ENCODE measurements around the gene ZP4.

Gene ZP4

DNA sequence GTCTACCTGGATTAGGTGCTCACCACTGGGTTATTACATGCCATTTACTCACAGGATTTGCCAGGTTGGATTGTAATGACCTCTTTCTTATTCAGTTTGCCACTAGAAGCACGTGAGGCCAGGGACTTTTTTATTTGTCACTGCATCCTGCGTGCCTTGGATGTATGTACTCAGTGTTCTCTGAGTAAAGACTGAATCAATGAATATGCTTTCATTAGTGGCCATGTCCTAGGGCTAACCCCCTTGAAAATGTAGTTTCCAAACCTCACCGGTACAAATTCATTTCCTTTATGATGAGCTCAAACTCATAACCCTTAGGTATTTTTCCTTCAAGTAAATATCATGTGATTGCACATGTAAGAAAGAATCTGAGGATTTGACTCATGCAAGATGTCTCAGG, 1.3 kb upstream of the ZP4 start:
- no peak overlapping the region for H3K4me3 Mint-ChIP-seq
- no peaks in the 10 kb centered on the region for H3K4me1 Mint-ChIP-seq (ENCODE audit: low read depth)
- H3K36me3 Mint-ChIP-seq (ENCODE audit: low read depth): no peaks in the 10 kb centered on the region
- no peaks in the 10 kb centered on the region for H3K27me3 Mint-ChIP-seq
- H3K27ac Mint-ChIP-seq: no peak overlapping the region
- H3K9me3 Mint-ChIP-seq: no peaks in the 10 kb centered on the region

DNA sequence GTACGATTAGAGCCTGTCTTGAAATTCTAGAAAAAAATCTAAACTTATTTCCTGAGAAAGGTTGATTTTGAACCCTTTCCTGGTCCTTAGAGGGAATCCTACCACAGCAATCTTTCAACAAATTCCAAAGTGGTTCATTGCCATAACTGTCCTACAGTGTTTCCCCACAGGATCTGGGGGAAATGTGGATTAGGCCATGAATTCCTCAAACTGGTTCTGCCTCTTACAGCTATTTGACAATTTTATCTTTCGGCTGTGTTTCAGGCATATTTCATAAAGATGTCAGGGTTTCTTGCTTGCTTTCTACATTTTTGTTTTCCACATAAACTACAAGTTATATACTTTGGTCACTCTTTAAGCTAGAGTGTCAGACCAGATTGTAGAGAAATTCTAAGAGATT, 544 bp upstream of the ZP4 start:
- no peaks in the 10 kb centered on the region for H3K4me1 Mint-ChIP-seq (ENCODE audit: low read depth)

DNA sequence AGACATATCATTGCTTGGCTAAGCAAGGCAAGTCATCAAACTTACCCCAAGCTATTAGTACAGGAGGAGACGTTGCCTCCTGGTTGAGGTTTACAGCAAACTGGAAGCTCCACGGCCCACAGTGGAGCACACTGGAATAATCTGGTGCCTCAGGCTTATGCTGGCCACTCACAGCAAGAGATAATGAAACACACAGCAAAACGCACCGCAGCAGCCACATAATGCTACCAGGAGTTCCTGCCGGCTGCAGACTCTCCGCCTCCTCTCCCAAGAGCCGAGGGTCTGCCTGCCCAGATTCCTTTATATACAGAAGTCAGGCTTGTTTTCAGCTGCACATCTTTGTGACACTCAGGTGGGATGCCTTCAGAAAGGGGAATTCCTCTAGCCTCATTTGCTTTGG, 306 bp downstream of the ZP4 start:
- H3K36me3 Mint-ChIP-seq (ENCODE audit: low read depth): no peaks in the 10 kb centered on the region
- no peak overlapping the region for H3K4me3 Mint-ChIP-seq
- H3K9me3 Mint-ChIP-seq: no peaks in the 10 kb centered on the region
- no peak overlapping the region for H3K27ac Mint-ChIP-seq
- no peaks in the 10 kb centered on the region for H3K27me3 Mint-ChIP-seq
- H3K4me1 Mint-ChIP-seq (ENCODE audit: low read depth): no peaks in the 10 kb centered on the region

More for the DNA sequence above, 544 bp upstream of the ZP4 start:
- H3K27me3 Mint-ChIP-seq: no peaks in the 10 kb centered on the region
- H3K27ac Mint-ChIP-seq: no peak overlapping the region
- no peaks in the 10 kb centered on the region for H3K36me3 Mint-ChIP-seq (ENCODE audit: low read depth)
- no peaks in the 10 kb centered on the region for H3K9me3 Mint-ChIP-seq
- no peak overlapping the region for H3K4me3 Mint-ChIP-seq

DNA sequence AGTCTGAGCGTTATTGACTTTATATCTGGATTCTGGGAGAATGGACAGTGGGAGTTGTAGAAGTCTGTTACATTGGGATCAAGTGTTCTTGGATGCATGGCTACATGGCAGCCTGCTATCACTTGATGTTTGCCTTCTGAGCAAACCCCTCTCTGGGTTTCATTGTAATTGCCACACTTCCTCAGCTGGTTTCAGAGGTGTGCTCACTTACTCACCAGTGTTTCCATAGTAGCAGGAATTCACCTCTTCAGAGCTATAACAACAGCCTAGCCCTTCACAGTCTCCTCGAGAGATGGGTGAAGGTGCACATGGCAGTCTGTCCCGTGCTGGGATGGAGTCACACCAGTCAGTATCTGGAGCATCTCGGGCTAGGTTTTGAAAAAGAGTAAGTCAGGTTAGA, 2.6 kb downstream of the ZP4 start:
- no peak overlapping the region for H3K27ac Mint-ChIP-seq
- H3K36me3 Mint-ChIP-seq (ENCODE audit: low read depth): no peaks in the 10 kb centered on the region
- no peaks in the 10 kb centered on the region for H3K4me1 Mint-ChIP-seq (ENCODE audit: low read depth)
- no peak overlapping the region for H3K4me3 Mint-ChIP-seq
- H3K9me3 Mint-ChIP-seq: peaks cover under 1% of the 10 kb centered on the region
- H3K27me3 Mint-ChIP-seq: no peaks in the 10 kb centered on the region

DNA sequence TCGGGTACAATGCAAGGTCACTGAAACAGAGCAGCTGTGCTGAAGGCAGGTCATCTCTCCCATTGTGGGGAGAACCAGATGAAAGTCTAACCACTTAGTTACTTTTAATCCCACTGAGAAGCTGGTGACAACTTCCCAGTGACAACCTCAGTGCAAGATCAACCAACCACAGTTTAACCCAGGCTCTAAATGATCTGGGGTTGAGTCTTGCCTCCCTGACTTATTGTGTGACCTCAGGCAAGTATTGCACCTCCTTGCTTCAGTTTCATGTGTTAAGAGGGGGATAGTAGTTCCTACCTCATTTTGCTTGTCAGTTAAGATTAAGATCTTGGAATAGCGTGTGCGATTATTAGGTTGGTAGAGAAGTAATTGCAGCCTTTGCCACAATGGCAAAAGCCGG, 3.2 kb downstream of the ZP4 start:
- H3K4me1 Mint-ChIP-seq (ENCODE audit: low read depth): no peaks in the 10 kb centered on the region
- H3K36me3 Mint-ChIP-seq (ENCODE audit: low read depth): no peaks in the 10 kb centered on the region
- H3K27ac Mint-ChIP-seq: no peak overlapping the region
- no peaks in the 10 kb centered on the region for H3K27me3 Mint-ChIP-seq
- H3K9me3 Mint-ChIP-seq: peaks cover 4% of the 10 kb centered on the region
- H3K4me3 Mint-ChIP-seq: no peak overlapping the region

DNA sequence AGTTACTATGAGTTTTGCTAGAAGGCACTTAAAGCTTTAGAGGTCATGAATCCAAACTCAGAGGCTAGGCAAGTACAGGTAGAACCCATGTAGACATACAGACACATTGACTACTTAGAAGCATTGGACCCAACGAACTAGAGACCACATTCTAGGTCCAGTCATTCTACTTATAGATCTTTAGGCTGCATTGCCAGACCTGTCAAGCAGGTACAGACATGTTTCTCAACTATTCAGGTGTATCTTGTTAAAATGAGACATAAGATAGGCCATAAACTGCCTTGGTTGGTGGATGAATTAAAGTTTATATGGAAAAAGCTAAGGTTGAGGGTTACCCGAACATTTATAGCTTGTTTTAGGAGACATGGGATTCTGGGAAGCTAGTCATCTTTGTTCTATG, 6.5 kb downstream of the ZP4 start:
- no peaks in the 10 kb centered on the region for H3K27me3 Mint-ChIP-seq
- no peaks in the 10 kb centered on the region for H3K36me3 Mint-ChIP-seq (ENCODE audit: low read depth)
- H3K9me3 Mint-ChIP-seq: peaks cover 4% of the 10 kb centered on the region
- no peak overlapping the region for H3K4me3 Mint-ChIP-seq
- H3K27ac Mint-ChIP-seq: no peak overlapping the region
- no peaks in the 10 kb centered on the region for H3K4me1 Mint-ChIP-seq (ENCODE audit: low read depth)

DNA sequence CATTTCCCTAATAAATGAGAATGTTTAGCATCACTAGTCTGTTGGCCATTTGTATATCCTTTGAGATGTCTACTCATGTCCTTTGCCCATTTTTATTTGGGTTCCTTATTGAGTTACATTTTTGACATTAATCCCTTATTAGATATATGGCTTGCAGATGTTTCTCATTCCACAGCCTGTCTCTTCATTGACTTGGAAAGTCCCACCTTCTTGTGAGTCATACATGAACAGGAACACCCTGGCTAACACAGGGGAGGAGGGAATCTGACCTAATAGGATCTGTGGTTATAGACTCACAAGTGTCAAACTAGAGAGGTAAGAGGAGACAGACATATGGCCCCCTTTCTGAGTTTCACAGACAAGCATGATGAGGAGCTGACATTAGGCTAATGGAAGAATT, 11.5 kb downstream of the ZP4 start:
- H3K9me3 Mint-ChIP-seq: peaks cover 4% of the 10 kb centered on the region
- H3K27ac Mint-ChIP-seq: no peak overlapping the region
- H3K27me3 Mint-ChIP-seq: no peaks in the 10 kb centered on the region
- H3K4me1 Mint-ChIP-seq (ENCODE audit: low read depth): no peaks in the 10 kb centered on the region
- H3K4me3 Mint-ChIP-seq: no peak overlapping the region
- no peaks in the 10 kb centered on the region for H3K36me3 Mint-ChIP-seq (ENCODE audit: low read depth)

DNA sequence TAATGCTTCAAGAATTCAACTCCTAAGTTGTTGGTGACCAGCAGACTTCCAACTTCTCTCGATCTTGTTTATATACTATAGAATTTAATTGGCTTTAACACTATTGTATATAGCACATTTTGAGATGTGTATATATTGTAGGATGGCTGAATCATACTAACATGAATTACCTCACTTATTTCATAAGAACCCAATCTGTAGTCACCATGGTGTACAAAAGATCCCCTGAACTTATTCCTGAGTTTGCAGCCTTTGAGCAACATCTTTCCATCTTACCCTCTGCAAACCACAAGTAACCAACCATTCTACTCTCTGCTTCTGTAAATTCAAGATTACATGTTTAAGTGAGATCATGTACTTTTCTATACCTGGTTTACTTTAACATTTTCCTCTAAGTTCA, 12.3 kb downstream of the ZP4 start:
- Mint-ChIP-seq H3K27me3 (no peaks in the 10 kb centered on the region), H3K36me3 (ENCODE audit: low read depth) (no peaks in the 10 kb centered on the region), H3K27ac (no peak overlapping the region)

DNA sequence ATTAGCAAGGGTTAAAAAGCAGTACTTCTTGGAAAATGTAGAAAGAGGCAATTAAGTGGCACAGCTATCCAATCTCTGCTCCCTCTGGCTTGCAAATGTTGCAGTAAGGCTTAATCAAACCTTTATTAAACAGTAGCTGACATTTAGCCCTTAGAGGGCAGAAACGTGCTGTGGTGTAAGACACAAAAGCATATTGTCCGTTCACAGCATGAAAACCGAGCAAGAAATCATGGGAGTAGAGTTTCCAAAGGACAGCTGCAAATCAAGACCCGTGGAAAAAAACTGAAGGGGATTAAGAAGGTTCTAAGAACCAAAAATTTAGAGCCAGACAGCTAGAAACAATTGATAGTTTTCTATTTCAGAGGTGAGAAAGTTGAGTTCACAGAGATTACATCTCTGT, 13.1 kb downstream of the ZP4 start:
- Mint-ChIP-seq H3K4me1 (ENCODE audit: low read depth) (no peaks in the 10 kb centered on the region), H3K27ac (no peak overlapping the region), H3K36me3 (ENCODE audit: low read depth) (no peaks in the 10 kb centered on the region), H3K4me3 (no peak overlapping the region), H3K9me3 (no peaks in the 10 kb centered on the region), H3K27me3 (no peaks in the 10 kb centered on the region)

More for the DNA sequence above, 12.3 kb downstream of the ZP4 start:
- H3K4me1 Mint-ChIP-seq (ENCODE audit: low read depth): no peaks in the 10 kb centered on the region
- H3K9me3 Mint-ChIP-seq: peaks cover 4% of the 10 kb centered on the region
- no peak overlapping the region for H3K4me3 Mint-ChIP-seq

DNA sequence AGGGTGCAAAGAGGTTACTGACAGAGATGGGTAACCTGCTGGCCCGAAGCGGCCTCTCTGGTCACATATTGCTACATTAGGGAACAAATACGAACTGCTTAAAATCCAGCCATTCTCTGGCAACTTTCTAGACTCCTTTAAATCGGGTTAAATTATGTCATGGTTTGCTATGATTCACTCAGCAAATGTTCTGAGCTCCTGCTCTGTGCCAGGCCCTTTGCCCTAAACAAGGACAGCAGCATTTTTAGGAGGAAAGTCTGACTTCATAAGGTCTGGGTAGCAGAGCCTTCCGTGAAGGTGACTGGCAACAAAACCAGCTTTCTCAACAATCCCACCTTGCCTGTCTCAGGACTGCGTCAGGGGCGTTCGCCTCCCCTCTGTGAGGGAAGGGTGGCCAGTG, 15.4 kb downstream of the ZP4 start:
- H3K4me1 Mint-ChIP-seq (ENCODE audit: low read depth): no peaks in the 10 kb centered on the region
- H3K27me3 Mint-ChIP-seq: peaks cover 7% of the 10 kb centered on the region
- H3K27ac Mint-ChIP-seq: no peak overlapping the region
- H3K9me3 Mint-ChIP-seq: peaks cover 5% of the 10 kb centered on the region
- H3K4me3 Mint-ChIP-seq: no peak overlapping the region
- no peaks in the 10 kb centered on the region for H3K36me3 Mint-ChIP-seq (ENCODE audit: low read depth)

DNA sequence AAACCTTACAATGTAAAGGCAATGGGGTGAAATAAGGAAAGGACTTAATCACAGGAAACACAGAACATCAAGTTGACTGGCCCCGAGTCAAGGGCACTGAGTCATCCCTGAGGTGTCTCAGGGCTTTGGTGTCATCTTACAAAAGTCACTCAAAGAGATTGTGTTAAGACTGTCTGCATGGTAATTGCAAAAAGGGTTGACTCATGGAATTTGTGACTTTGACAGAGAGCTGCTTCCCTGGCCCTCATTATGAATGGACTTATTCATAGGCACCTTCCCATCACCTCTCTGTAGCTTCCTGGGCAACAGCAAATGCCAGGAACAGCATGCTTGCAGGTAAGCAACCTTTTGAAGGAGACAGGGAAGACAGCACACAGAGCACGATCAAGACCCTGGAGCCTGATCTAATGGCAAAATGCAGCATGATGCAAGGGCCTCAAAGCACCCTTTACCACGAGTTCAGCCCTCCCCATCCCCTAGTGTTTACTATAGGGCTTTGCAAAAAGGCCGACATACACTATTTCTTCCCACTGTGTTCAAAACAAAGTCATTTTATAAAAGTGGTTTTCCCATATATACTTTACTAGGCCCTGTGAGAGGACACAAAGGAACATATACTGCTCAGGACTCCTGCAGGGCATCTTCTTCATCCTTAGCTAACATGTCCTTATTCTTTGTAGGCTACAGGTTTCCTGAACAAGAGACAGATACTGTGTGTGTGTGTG, 17.1 kb downstream of the ZP4 start:
- Mint-ChIP-seq H3K4me3 (no peak overlapping the region), H3K36me3 (ENCODE audit: low read depth) (no peaks in the 10 kb centered on the region), H3K27me3 (peaks cover 7% of the 10 kb centered on the region), H3K27ac (no peak overlapping the region), H3K9me3 (peaks cover 5% of the 10 kb centered on the region), H3K4me1 (ENCODE audit: low read depth) (no peaks in the 10 kb centered on the region)

DNA sequence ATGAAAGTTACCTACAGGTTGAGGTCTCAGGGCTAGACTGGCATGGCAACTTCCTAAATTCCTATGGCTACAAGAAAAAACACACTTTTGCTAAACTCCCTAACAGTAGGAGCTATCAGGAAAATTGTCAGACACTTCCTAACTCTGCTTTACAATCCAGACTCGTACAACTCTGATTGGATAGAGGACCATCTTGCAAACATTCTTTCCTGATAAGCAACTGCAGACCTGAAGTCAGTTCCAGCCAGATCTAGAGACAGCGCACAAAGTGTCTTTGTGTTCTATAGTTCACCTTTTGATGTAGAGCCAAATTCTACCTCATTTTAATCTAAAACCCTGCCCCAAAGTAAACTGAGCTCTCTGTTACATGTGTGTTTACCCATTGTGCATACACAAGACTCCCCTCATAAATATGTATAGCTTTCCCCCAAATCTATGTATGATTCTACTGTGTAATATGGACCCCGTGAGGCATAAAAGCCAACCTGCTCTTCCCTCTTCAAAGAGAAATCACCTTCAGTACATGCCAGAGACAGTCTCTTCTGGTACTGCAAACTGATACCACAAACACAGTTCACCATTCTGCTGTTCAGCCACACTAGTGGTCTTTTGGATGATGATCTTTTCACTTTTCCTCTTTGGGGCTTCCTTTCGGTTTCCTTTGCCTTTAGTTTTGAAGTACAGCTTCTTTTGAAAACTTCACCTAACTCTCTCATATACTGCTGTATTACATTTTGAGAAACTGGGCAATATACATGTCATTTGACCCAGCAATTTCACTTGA, 21.7 kb downstream of the ZP4 start:
- no peak overlapping the region for H3K27ac Mint-ChIP-seq
- H3K9me3 Mint-ChIP-seq: peaks cover 5% of the 10 kb centered on the region
- H3K4me3 Mint-ChIP-seq: no peak overlapping the region
- H3K4me1 Mint-ChIP-seq (ENCODE audit: low read depth): no peaks in the 10 kb centered on the region
- peaks cover 10% of the 10 kb centered on the region for H3K27me3 Mint-ChIP-seq
- H3K36me3 Mint-ChIP-seq (ENCODE audit: low read depth): no peaks in the 10 kb centered on the region

DNA sequence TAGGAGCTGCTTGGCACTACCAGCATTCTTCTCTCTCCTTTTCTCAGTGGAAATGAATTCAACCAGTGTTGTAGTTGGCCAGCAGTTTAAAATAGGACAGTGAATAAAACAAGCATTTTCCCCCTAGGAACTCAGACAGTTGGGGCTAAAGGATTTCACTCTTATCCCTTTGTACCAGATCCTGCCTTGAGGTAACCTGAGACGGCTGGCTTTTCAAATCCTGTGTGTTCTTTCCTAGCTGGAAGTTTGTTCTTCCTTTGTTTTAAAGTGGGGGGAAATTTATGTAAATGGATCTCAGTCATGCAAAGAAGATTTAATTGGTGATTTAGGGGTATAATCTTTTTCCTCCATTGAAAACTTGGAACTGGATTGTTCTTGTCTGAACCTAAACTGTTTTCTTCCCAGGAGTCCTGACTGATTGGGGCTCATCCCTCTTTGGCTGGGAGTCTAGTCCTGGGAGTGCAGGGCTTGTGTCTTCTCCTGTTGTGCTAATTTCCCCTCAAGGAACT, 23.3 kb downstream of the ZP4 start:
- peaks cover 5% of the 10 kb centered on the region for H3K9me3 Mint-ChIP-seq
- H3K27ac Mint-ChIP-seq: no peak overlapping the region
- no peaks in the 10 kb centered on the region for H3K36me3 Mint-ChIP-seq (ENCODE audit: low read depth)

DNA sequence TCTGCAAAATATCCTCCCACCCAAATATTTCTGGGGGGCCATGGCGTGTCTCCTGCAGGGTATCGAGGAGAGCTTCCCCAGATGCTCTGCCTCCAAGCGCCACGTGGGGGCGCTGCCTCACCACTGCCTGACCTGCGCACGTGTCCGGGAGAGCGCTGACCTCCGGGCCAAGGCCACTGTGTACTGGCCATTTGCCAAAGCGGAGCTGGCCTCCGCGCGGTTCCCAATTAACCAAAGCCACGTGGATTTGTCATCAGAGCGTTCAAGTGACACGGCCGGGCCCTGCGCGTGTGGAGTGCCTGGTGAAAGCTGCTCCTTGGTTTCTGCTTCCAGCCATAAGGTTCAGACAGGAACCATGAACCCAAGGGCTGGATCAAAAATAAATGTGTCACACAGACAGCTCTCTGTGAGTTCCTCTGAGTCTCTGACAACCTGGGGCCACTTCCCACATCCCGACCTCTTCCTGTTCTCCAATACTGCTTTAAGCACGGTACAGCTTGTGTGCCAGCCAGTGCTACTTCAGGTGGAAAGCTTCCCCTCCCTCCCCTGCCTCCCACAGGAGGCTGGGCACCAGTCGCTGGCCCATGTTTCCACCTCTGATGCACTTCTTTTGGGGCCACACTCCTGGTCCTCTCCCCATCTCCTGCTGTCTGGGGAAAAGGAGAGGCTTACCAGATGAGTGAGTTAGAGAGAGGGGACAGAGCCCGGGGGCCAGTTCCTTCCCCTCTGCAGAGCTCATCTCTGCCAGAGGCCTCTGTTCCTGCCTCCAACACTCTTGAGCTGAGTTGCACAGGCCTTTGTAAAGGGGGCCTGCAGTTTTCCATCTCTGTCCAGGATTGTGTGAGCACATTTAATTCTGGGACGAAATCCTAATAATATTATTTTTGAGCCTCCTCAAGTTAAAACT, 26.1 kb downstream of the ZP4 start:
- no peaks in the 10 kb centered on the region for H3K9me3 Mint-ChIP-seq

More for the DNA sequence above, 23.3 kb downstream of the ZP4 start:
- no peaks in the 10 kb centered on the region for H3K4me1 Mint-ChIP-seq (ENCODE audit: low read depth)
- no peak overlapping the region for H3K4me3 Mint-ChIP-seq
- H3K27me3 Mint-ChIP-seq: peaks cover 13% of the 10 kb centered on the region

DNA sequence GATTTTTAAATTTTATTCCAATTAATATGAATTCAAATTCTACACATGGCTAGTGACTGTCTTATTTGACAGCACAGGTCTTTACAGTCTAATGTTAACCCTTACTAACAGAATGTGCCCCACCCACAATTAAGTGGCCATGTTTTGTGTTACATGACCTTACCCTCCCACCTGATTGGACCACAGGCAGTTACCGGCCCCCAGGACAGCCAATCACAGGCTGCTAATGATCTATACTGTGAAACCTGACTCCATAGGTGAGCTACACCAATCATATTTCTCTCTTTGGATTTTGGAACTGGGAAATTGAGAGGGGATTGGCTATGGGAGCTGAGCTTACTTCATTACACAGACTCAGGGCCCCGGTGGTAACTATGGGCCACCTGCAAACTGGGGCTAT, 27.5 kb downstream of the ZP4 start:
- H3K4me1 Mint-ChIP-seq (ENCODE audit: low read depth): no peaks in the 10 kb centered on the region
- no peaks in the 10 kb centered on the region for H3K36me3 Mint-ChIP-seq (ENCODE audit: low read depth)
- no peak overlapping the region for H3K4me3 Mint-ChIP-seq
- no peak overlapping the region for H3K27ac Mint-ChIP-seq
- H3K9me3 Mint-ChIP-seq: no peaks in the 10 kb centered on the region
- H3K27me3 Mint-ChIP-seq: peaks cover 9% of the 10 kb centered on the region

More for the DNA sequence above, 26.1 kb downstream of the ZP4 start:
- Mint-ChIP-seq H3K36me3 (ENCODE audit: low read depth) (no peaks in the 10 kb centered on the region), H3K4me3 (no peak overlapping the region), H3K4me1 (ENCODE audit: low read depth) (no peaks in the 10 kb centered on the region), H3K27ac (no peak overlapping the region), H3K27me3 (peaks cover 9% of the 10 kb centered on the region)
